ENCODE measurements around the gene EXOC4.
"Not testable (repeated sequence)": the region's sequence is repeated elsewhere in the genome, so short reads cannot be mapped to it uniquely, and the experiment has no call there.

The EXOC4 gene

GRCh38 chr7:133977409-133978274 is 724.8 kb downstream of the EXOC4 start:
- H3K27ac ChIP-seq, result no peak overlapping the region
- no peak for DNase-seq (ENCODE audit: low read depth, low spot score)

DNA sequence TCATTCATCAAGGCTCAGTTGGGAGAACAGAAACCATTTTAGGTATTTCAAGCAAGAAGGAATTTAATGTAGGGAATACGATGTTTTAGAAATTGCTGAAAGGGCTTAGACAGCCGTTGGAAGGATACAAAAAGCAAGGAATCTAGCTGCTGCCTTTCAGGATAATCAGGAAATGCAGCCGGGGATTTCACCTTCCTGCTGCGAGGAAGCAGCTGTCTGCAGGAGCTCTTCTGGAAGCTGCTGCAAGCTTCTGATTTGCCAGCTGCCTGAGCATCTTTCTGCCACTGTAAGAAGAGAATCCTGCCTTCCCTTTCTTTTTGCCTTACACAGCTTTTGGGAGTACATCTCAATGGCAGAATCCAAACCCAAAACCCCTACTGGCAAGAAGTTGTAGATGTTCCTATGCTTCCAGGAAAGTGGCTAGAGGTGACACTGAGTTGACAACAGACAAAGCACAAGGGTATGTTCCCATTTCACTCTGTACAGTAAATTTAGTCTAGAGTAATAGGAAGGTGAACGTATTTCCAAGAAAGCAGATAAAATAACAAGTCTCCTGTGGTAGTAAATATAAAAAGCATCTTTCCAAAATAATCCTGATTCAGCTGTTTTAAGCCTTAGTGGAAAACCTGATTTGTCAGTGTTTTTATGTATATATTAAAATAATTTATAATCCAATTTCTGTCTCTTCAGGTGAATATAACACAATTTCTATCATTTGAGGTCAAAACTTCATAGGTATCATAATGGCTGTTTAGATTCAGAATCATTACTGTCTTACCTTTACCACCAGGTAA is 725.8 kb downstream of the EXOC4 start:
- DNase-seq (ENCODE audit: low read depth, low spot score), result no peak
- no peak overlapping the region for H3K27ac ChIP-seq

- no peak overlapping the region for H3K27ac ChIP-seq
- DNase-seq (ENCODE audit: low read depth, low spot score), result no peak
Measured at GRCh38 chr7:133980804-133981203, 727.9 kb downstream of the EXOC4 start.

DNA sequence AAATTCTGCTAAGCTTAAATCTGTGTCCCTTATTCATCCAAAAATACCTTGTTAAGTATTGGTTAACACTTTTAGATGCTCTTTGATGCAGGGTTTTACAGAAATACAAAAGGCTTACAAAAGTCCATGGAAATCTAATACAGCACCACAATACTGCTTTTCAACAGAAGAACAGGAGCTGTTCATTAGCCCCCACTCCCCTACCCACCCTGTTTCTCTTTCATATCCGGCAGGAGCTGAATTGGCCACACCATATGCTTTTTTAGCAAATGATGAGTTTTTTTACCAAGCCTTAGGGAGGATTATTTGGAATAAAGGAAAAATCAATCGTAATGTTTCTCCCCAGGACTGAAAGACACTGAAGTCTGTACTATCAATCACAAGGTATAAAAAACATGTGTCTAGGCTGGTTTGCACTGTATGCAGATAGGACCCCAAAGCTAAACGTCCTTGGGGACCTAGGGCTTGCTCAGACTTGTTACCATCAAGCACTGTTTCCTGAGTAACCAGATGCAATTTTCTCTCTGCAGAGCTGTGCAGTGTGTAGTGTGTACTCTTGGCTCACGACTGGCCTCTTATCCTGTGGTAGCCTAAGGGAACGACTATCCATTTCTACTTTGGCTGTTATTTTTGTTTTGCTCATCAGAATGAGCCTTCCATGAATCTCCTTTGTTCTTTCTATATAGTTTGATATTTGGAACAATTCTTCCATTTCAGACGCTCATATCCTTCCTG is 731.0 kb downstream of the EXOC4 start:
- no peak for DNase-seq (ENCODE audit: low read depth, low spot score)
- no peak overlapping the region for H3K27ac ChIP-seq

- no peak for DNase-seq (ENCODE audit: low read depth, low spot score)
- H3K27ac ChIP-seq, result no peak overlapping the region
Measured at GRCh38 chr7:133985300-133985699, 732.4 kb downstream of the EXOC4 start.

- no peak for DNase-seq (ENCODE audit: low read depth, low spot score)
- no peak overlapping the region for H3K27ac ChIP-seq
Measured at GRCh38 chr7:133987582-133987981, 734.7 kb downstream of the EXOC4 start.

GRCh38 chr7:133993547-133993946 is 740.7 kb downstream of the EXOC4 start:
- H3K27ac ChIP-seq, result no peak overlapping the region
- DNase-seq (ENCODE audit: low read depth, low spot score), result no peak

DNA sequence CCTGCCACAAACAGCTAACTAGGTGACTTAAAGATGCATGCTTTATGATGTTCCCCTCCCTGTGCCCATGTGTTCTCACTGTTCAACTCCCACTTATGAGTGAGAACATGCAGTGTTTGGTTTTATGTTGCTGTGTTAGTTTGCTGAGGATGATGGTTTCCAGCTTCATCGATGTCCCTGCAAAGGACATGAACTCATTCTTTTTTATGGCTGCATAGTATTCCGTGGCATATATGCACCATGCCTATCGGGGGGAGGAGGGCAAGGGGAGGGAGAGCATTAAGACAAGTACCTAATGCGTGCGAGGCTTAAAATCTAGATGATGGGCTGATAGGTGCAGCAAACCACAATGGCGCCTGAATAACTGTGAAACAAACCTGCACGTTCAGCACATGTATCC is 741.2 kb downstream of the EXOC4 start:
- not testable (repeated sequence) for H3K27ac ChIP-seq; DNase-seq (ENCODE audit: low read depth, low spot score)

- H3K27ac ChIP-seq, result no peak overlapping the region
- no peak for DNase-seq (ENCODE audit: low read depth, low spot score)
Measured at GRCh38 chr7:133997463-133997862, 744.6 kb downstream of the EXOC4 start.

DNA sequence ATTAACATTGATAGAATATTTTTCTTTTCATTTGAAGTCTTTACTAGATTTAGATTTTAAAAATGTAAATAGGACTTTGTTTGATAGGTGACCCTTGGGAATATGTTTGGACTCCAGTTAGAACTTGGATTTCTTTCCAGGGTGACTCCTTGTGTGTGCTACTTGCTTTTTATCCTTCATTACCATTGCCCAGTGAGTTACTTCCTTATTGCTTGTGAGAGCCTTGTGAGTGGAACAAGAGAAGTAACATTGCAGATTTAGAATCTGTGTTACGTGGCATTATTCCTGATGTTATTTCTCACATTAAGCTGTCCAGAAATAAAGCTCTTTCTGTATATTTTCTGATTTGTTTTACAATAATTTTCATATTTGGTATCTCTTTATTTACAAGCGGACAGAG is 746.3 kb downstream of the EXOC4 start:
- DNase-seq (ENCODE audit: low read depth, low spot score), result no peak
- no peak overlapping the region for H3K27ac ChIP-seq

DNA sequence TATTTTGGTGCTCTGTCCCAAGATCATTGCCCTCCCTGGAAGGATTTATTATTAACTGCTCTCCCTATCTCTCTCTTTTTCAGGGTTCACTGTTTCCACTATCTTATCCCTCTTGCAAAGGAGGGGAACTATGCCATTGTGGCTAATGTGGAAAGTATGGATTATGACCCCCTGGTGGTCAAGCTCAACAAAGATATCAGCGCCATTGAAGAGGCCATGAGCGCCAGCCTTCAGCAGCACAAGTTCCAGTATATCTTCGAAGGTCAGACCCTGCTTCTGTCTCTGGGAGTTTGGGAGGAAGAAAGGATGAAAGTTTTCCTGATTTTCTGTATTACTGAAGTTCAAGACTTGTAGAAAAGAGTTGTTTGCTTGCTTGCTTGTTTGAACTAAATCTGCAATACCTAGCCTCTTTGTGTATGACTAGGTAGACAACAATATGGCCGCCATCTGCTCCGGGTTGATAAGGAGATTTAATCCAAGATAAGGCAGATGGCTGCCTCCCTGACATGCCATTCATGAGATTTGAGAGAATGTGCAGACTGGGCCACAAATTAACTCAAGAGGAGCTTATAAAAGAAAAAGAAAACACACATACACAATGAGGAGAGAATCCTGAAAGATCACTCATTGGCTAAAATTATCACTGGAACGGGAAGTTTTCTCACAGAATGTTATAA is 752.1 kb downstream of the EXOC4 start:
- H3K27ac ChIP-seq, result no peak overlapping the region
- no peak for DNase-seq (ENCODE audit: low read depth, low spot score)

DNA sequence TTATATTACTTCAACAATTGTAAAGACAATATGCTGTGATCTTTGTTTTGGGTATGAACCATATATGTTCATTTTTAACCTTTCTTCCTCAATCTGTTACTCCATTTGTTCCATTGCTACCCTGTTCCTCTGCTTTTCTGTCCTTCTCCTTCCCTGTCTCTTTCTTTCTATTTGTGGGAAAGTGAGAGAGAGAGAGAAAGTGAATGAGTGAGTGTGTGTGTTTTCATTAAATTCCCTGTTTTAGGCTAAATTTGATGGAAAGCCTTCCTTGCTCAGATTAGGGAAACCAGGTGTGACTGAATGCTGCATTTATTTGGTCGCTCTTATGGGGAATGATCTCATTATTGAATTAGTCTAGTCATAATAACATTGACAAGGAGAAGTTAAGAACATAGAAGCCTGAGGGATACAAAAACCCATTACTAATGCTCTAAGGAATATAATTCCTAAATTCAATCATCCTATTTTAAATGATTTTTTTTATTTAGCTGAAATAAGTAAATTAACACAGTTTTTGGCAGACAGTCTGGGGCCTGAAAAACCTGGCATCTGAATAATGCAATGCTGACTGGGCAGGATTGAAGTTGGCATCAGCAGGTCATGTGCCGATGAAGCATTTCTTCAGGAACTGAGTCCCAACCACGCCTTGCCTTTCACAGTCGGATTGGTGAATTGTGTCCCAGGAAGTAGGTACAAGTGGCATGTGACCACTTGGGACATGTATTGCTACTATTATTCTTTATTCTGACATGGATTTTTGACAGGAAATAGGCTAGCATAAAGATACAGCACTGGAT is 756.6 kb downstream of the EXOC4 start:
- no peak for DNase-seq (ENCODE audit: low read depth, low spot score)
- H3K27ac ChIP-seq, result no peak overlapping the region

DNA sequence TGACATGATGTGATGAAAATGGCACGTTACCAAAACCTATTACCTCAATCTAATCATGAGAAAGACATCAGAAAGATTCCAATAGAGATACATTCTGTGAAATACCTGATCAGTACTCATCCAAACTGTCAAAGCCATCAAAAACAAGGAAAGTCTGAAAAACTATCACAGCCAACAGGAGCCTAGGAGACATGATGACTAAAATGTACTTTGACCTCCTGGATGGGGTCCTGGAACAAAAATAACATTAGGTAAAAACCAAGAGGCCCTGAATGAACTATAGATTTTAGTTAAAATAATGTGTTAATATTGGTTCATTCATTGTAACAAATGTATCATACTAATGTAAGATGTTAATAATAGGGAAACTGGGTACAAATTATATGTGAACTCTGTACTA is 760.4 kb downstream of the EXOC4 start:
- no peak overlapping the region for H3K27ac ChIP-seq
- no peak for DNase-seq (ENCODE audit: low read depth, low spot score)

- DNase-seq (ENCODE audit: low read depth, low spot score), result no peak
Measured at GRCh38 chr7:134014935-134015334, 762.1 kb downstream of the EXOC4 start.

GRCh38 chr7:134016223-134016941 is 763.5 kb downstream of the EXOC4 start:
- H3K27ac ChIP-seq, result no peak overlapping the region
- no peak for DNase-seq (ENCODE audit: low read depth, low spot score)

More at GRCh38 chr7:134014935-134015334, 762.1 kb downstream of the EXOC4 start:
- H3K27ac ChIP-seq, result no peak overlapping the region

DNA sequence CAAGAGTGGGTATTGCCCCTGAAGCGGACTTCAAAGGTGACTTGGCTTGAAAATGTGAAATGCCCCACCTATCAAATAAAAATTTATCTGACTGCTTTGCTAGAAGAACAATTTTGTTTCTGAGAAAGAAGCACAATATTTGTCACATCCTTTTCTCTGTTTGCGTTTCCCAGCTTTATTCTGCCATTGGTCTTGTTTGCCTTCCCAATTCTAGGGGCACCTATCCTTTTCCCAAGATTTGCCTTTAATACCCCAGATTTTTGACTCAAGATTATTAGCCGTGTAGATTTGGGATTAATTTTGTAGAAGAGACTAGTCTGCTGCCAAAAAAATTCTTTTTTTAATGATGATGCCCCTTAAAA is 764.0 kb downstream of the EXOC4 start:
- DNase-seq (ENCODE audit: low read depth, low spot score), result no peak
- no peak overlapping the region for H3K27ac ChIP-seq

GRCh38 chr7:134018306-134018705 is 765.4 kb downstream of the EXOC4 start:
- no peak for DNase-seq (ENCODE audit: low read depth, low spot score)
- no peak overlapping the region for H3K27ac ChIP-seq

DNA sequence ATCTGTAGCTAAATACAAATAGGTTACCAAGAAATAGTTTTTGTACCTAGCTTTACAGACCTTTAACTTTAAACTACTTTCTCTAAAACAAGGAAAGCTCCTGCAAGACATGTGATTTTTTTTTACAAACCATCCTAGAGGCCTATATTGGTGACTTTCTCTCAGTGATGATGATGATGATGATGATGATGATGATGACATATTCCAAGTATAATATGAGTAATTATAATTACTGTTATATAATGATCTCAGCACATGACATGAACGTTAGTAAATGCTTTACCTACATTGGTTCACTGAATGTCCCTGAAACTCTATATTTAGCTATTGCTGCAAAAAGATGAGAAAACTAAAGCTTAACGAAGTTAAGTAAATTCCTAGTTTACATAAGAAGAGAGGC is 766.4 kb downstream of the EXOC4 start:
- no peak for DNase-seq (ENCODE audit: low read depth, low spot score)
- H3K27ac ChIP-seq, result no peak overlapping the region

GRCh38 chr7:134021836-134022235 is 769.0 kb downstream of the EXOC4 start:
- no peak overlapping the region for H3K27ac ChIP-seq
- DNase-seq (ENCODE audit: low read depth, low spot score), result no peak

All from epithelial cell of prostate (primary cell).